ENCODE results near the gene REV3L. TPM values are rescaled to one million over a fixed set of nuclear protein-coding genes. Genes with fewer than 3 reads are reported as not detected.

The REV3L gene
- total and polyA plus RNA-seq, 2 of the 13 experiments (the other 11 are each of a cell fraction or from before 2014, with no cell fraction given), result 12.8 to 31.3 TPM

DNA sequence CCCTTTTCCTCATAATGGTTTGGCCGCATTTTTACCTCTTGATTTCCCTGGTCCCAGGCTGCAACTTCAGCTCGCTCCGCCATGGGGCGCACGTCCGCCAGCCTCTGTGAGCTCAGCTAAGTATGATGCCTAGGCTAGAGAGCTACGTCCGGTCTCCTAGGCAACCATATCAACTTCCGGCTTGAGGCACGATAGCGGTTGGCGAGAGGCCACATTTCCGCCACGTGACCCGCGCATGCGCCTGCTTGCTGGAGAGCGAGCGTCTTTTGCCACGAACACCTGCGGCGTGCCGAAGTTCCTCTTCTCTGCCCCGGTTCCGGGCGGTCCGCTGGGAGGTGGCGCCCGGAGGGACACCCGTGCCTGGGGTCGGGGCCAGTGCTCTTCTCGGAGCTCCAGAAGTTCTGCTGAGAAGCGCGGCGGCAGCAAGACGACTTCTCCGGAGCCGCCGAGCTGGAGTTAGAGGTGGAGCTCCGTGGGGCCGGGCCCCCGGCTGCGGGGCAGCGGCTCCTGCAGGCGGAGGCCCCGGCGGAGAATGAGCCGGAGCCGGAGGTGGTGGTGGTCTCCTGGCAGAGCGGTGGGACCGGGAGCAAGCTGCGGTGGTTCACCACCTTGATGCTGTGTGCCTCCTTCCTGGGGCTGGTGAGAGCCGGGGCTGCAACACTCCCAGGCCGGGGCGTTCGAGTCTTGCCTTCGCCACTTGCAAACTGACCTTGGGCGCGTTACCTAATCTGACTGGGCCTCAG is 223.8 kb downstream of the REV3L start (continued):
- TF ChIP-seq ZSCAN29 (CRISPR knock-in tag; conservative IDR thresholded peaks at IDR 0.05), result peak; percentile 90
- 0 out of 2 replicates have a peak, but pooled peaks have one; percentile 54 for TF ChIP-seq IRF1 (CRISPR knock-in tag; IDR thresholded peaks at IDR 0.05; ENCODE audit: low read depth)
- TF ChIP-seq NFKB2 (CRISPR knock-in tag; IDR thresholded peaks at IDR 0.05; ENCODE audit: borderline replicate concordance), result peak; percentile 94; the same call in 1 of the 2 replicates
- peak; percentile 96 for TF ChIP-seq SALL1 (CRISPR knock-in tag; IDR thresholded peaks at IDR 0.05)
- no peak for TF ChIP-seq RBAK (CRISPR knock-in tag; IDR thresholded peaks at IDR 0.05)
- TF ChIP-seq HDAC6 (IDR thresholded peaks at IDR 0.05; ENCODE audit: low read depth, low read length), result no peak
- TF ChIP-seq ZNF713 (CRISPR knock-in tag; IDR thresholded peaks at IDR 0.05), result peak; percentile 95
- TF ChIP-seq TP53 (CRISPR knock-in tag; conservative IDR thresholded peaks at IDR 0.05), result peak; percentile 38; the same call in 1 of the 2 replicates
- TF ChIP-seq ZNF678 (CRISPR knock-in tag; IDR thresholded peaks at IDR 0.05), result peak; percentile 83; the same call in 1 of the 2 replicates
- TF ChIP-seq ZBTB1 (CRISPR knock-in tag; IDR thresholded peaks at IDR 0.05; ENCODE audit: borderline replicate concordance), result no peak
- 0 out of 2 replicates have a peak, but pooled peaks have one; percentile 43 for TF ChIP-seq DNMT1 (CRISPR knock-in tag; IDR thresholded peaks at IDR 0.05)
- TF ChIP-seq ZNF776 (CRISPR knock-in tag; IDR thresholded peaks at IDR 0.05), result peak; percentile 68; the same call in 1 of the 2 replicates
- TF ChIP-seq, protein P1, sequence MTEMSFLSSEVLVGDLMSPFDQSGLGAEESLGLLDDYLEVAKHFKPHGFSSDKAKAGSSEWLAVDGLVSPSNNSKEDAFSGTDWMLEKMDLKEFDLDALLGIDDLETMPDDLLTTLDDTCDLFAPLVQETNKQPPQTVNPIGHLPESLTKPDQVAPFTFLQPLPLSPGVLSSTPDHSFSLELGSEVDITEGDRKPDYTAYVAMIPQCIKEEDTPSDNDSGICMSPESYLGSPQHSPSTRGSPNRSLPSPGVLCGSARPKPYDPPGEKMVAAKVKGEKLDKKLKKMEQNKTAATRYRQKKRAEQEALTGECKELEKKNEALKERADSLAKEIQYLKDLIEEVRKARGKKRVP (CRISPR knock-in tag; IDR thresholded peaks at IDR 0.05), result no peak; a peak in 1 of 4 replicates
- TF ChIP-seq ZNF883 (CRISPR knock-in tag; IDR thresholded peaks at IDR 0.05; ENCODE audit: not compliant biosample characterization), result no peak
- no peak for TF ChIP-seq TCF7 (IDR thresholded peaks at IDR 0.05; ENCODE audit: low read depth)
- TF ChIP-seq, protein P2, sequence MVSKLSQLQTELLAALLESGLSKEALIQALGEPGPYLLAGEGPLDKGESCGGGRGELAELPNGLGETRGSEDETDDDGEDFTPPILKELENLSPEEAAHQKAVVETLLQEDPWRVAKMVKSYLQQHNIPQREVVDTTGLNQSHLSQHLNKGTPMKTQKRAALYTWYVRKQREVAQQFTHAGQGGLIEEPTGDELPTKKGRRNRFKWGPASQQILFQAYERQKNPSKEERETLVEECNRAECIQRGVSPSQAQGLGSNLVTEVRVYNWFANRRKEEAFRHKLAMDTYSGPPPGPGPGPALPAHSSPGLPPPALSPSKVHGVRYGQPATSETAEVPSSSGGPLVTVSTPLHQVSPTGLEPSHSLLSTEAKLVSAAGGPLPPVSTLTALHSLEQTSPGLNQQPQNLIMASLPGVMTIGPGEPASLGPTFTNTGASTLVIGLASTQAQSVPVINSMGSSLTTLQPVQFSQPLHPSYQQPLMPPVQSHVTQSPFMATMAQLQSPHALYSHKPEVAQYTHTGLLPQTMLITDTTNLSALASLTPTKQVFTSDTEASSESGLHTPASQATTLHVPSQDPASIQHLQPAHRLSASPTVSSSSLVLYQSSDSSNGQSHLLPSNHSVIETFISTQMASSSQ (IDR thresholded peaks at IDR 0.05; ENCODE audit: low read depth), result no peak
- TF ChIP-seq, protein P2 (CRISPR knock-in tag; IDR thresholded peaks at IDR 0.05; ENCODE audit: borderline replicate concordance), result peak; percentile 69; the same call in 1 of the 2 replicates
- TF ChIP-seq RFXANK (CRISPR knock-in tag; IDR thresholded peaks at IDR 0.05), result 0 out of 2 replicates have a peak, but pooled peaks have one; percentile 56
- peak; percentile 59 for TF ChIP-seq SMC3 (IDR thresholded peaks at IDR 0.05; ENCODE audit: low read length)
- TF ChIP-seq HNRNPL (IDR thresholded peaks at IDR 0.05; ENCODE audit: low read depth, low read length), result no peak
- TF ChIP-seq ZNF703 (CRISPR knock-in tag; IDR thresholded peaks at IDR 0.05; ENCODE audit: borderline replicate concordance), result no peak; the same call in 1 of the 2 replicates
- peak; percentile 86; the same call in 1 of the 2 replicates for TF ChIP-seq ELF3 (CRISPR knock-in tag; IDR thresholded peaks at IDR 0.05)
- TF ChIP-seq, protein P3, sequence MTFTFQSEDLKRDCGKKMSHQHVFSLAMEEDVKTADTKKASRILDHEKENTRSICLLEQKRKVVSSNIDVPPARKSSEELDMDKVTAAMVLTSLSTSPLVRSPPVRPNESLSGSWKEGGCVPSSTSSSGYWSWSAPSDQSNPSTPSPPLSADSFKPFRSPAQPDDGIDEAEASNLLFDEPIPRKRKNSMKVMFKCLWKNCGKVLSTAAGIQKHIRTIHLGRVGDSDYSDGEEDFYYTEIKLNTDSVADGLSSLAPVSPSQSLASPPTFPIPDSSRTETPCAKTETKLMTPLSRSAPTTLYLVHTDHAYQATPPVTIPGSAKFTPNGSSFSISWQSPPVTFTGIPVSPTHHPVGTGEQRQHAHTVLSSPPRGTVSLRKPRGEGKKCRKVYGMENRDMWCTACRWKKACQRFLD (CRISPR knock-in tag; IDR thresholded peaks at IDR 0.05; ENCODE audit: borderline replicate concordance), result peak; percentile 89
- no peak for TF ChIP-seq GTF2F1 (IDR thresholded peaks at IDR 0.05; ENCODE audit: low read length)

Measured in HepG2 (cell line).